Common myeloid progenitor, CD34-positive (primary cell): ENCODE results near the gene AMBP.

Experiments
- CTCF ChIA-PET: fragments of 350-600 bp; sonication (Branson Sonifier 250); formaldehyde crosslinking; loops from one replicate; lab custom pipeline; 2021; ENCODE audit warnings: antibody characterized with exemption; lab: Charles Lee
- POLR2A ChIA-PET: fragments of 350-600 bp; sonication (Branson Sonifier 250); formaldehyde crosslinking; loops from one replicate; lab custom pipeline; 2021; ENCODE audit warnings: antibody characterized with exemption; lab: Charles Lee
- DNase-seq, 3 donors: peaks; one replicate each; pipeline versions ENCODE4 v3.0.0 to v3.0.0-alpha.2; 2013
- H3K27ac ChIP-seq, 2 experiments: 1 replicate in 1 of 2; 2 replicates in 1 of 2; pipeline ENCODE4 v1.7.0; 2013; ENCODE audit warnings: inconsistent platforms in 2 of 2, low read length in 2 of 2, mild to moderate bottlenecking in 2 of 2, low read depth in 1 of 2, moderate library complexity in 1 of 2; ENCODE audit not compliant: severe bottlenecking in 2 of 2, insufficient read depth in 1 of 2, poor library complexity in 1 of 2
- H3K27me3 ChIP-seq, 5 experiments: replicated peaks in 2 of 5; 1 replicate in 3 of 5; 2 replicates in 2 of 5; pipeline versions ENCODE4 v1.6.1 to v1.7.0; 2013; ENCODE audit warnings: low read length in 4 of 5, mild to moderate bottlenecking in 2 of 5, moderate library complexity in 2 of 5, inconsistent platforms in 1 of 5; ENCODE audit not compliant: insufficient read depth in 5 of 5, control insufficient read depth in 4 of 5
- H3K36me3 ChIP-seq, 4 experiments: 1 replicate in 2 of 4; 2 replicates in 2 of 4; pipeline versions ENCODE4 v1.6.1 to v1.7.0; 2013; ENCODE audit warnings: low read length in 3 of 4, control low read depth in 1 of 4, mild to moderate bottlenecking in 1 of 4; ENCODE audit not compliant: control insufficient read depth in 4 of 4, insufficient read depth in 4 of 4
- H3K4me1 ChIP-seq, 4 experiments: 1 replicate in 3 of 4; 2 replicates in 1 of 4; pipeline versions ENCODE4 v1.6.1 to v1.7.1; 2013; ENCODE audit warnings: low read length in 3 of 4, mild to moderate bottlenecking in 3 of 4, control low read depth in 1 of 4, inconsistent platforms in 1 of 4, moderate library complexity in 1 of 4; ENCODE audit not compliant: control insufficient read depth in 4 of 4, insufficient read depth in 4 of 4; ENCODE audit errors: control extremely low read depth in 1 of 4
- H3K4me3 ChIP-seq, 7 experiments: 1 replicate in 4 of 7; 2 replicates in 3 of 7; pipeline versions ENCODE4 v1.5.1 to v1.7.0; 2013; ENCODE audit warnings: mild to moderate bottlenecking in 7 of 7, low read length in 6 of 7, moderate library complexity in 6 of 7, inconsistent platforms in 2 of 7, low read depth in 2 of 7, control low read depth in 1 of 7; ENCODE audit not compliant: insufficient read depth in 4 of 7, control insufficient read depth in 1 of 7; ENCODE audit errors: extremely low read depth in 1 of 7
- H3K9me3 ChIP-seq, 5 experiments: 1 replicate in 4 of 5; 2 replicates in 1 of 5; pipeline versions ENCODE4 v1.6.1 to v1.7.1; 2013; ENCODE audit warnings: low read length in 4 of 5, mild to moderate bottlenecking in 2 of 5, inconsistent platforms in 1 of 5, low read depth in 1 of 5, moderate library complexity in 1 of 5; ENCODE audit not compliant: control insufficient read depth in 4 of 5, insufficient read depth in 2 of 5; ENCODE audit errors: control extremely low read depth in 1 of 5
- WGBS: methylation state at CpG from one replicate; pipeline ENCODE4 v1.1.5; 2013; ENCODE audit not compliant: insufficient coverage; 5-methylcytosine and 5-hydroxymethylcytosine counted together

AMBP gene

GRCh38 chr9:114016629-114017423, 61.3 kb downstream of the AMBP start:
- Histone ChIP-seq H3K27me3 (no peaks in the 10 kb centered on the region), H3K9me3 (peaks cover 0 to 17% (median 0%) of the 10 kb centered on the region in 5 experiments), H3K4me3 (no peak overlapping the region), H3K27ac (no peak overlapping the region), H3K36me3 (peaks cover 8 to 69% (median 26%) of the 10 kb centered on the region in 4 experiments), H3K4me1 (no peaks in the 10 kb centered on the region)
- 95% methylated on average over 11 of the region's 14 CpGs for WGBS
- no peak for DNase-seq
- CTCF ChIA-PET, result interaction anchor here (0.8 to 1.3 kb wide), 3 partner anchors 17 to 53 kb away, joined by 3 to 4 read pairs (median 4); no protein-coding TSS in a partner anchor
- POLR2A ChIA-PET, result no interaction called here

- no peak for DNase-seq
- 100% methylated on average over 3 of the region's 6 CpGs for WGBS
- H3K27me3 ChIP-seq, result no peaks in the 10 kb centered on the region
- CTCF ChIA-PET, result interaction anchor here (1.3 kb wide), 1 partner anchor 53 kb away, joined by 4 read pairs; no protein-coding TSS in a partner anchor
- no peak overlapping the region for H3K27ac ChIP-seq
- peaks cover 0 to 10% (median 0%) of the 10 kb centered on the region in 5 experiments for H3K9me3 ChIP-seq
- POLR2A ChIA-PET, result no interaction called here
- H3K36me3 ChIP-seq, result peaks cover 8 to 72% (median 29%) of the 10 kb centered on the region in 4 experiments
- H3K4me3 ChIP-seq, result no peak overlapping the region
- H3K4me1 ChIP-seq, result no peaks in the 10 kb centered on the region
Measured at GRCh38 chr9:114016101-114016500, 62.0 kb downstream of the AMBP start.

- no peaks in the 10 kb centered on the region for H3K4me1 ChIP-seq
- peaks cover 0 to 8% (median 0%) of the 10 kb centered on the region in 5 experiments for H3K9me3 ChIP-seq
- no peak overlapping the region for H3K27ac ChIP-seq
- ChIA-PET POLR2A (no interaction called here), CTCF (no interaction called here)
- peaks cover 8 to 73% (median 32%) of the 10 kb centered on the region in 4 experiments for H3K36me3 ChIP-seq
- H3K4me3 ChIP-seq, result no peak overlapping the region
- H3K27me3 ChIP-seq, result no peaks in the 10 kb centered on the region
- no peak for DNase-seq
- WGBS, result 100% methylated on average over 2 of the region's 2 CpGs
Measured at GRCh38 chr9:114015607-114016006, 62.5 kb downstream of the AMBP start.

GRCh38 chr9:114014044-114014443, 64.1 kb downstream of the AMBP start:
- no peak overlapping the region for H3K4me3 ChIP-seq
- H3K9me3 ChIP-seq, result peaks cover 0 to 2% (median 0%) of the 10 kb centered on the region in 5 experiments
- ChIA-PET CTCF (interaction anchor here (1.6 kb wide), 1 partner anchor 19 kb away, joined by 4 read pairs; no protein-coding TSS in a partner anchor), POLR2A (no interaction called here)
- peaks cover 8 to 58% (median 29%) of the 10 kb centered on the region in 4 experiments for H3K36me3 ChIP-seq
- H3K27me3 ChIP-seq, result no peaks in the 10 kb centered on the region
- no peaks in the 10 kb centered on the region for H3K4me1 ChIP-seq
- no peak for DNase-seq
- no peak overlapping the region for H3K27ac ChIP-seq

GRCh38 chr9:114012126-114012525, 66.0 kb downstream of the AMBP start:
- no peaks in the 10 kb centered on the region for H3K27me3 ChIP-seq
- no peaks in the 10 kb centered on the region for H3K4me1 ChIP-seq
- H3K9me3 ChIP-seq, result peaks cover 0 to 2% (median 0%) of the 10 kb centered on the region in 5 experiments
- H3K27ac ChIP-seq, result no peak overlapping the region
- H3K36me3 ChIP-seq, result peaks cover 8 to 58% (median 19%) of the 10 kb centered on the region in 4 experiments
- H3K4me3 ChIP-seq, result no peak overlapping the region
- DNase-seq, result no peak
- 83% methylated on average over 1 of the region's 2 CpGs for whole genome bisulfite sequencing
- CTCF ChIA-PET, result no interaction called here
- POLR2A ChIA-PET, result no interaction called here

GRCh38 chr9:114011313-114011712, 66.8 kb downstream of the AMBP start:
- CTCF ChIA-PET, result interaction anchor here (0.8 to 0.9 kb wide), 2 partner anchors 9 to 49 kb away, joined by 3 read pairs; no protein-coding TSS in a partner anchor

More at GRCh38 chr9:114011313-114011712, 66.8 kb downstream of the AMBP start:
- Histone ChIP-seq H3K27me3 (no peaks in the 10 kb centered on the region), H3K4me1 (no peaks in the 10 kb centered on the region), H3K36me3 (peaks cover 4 to 57% (median 15%) of the 10 kb centered on the region in 4 experiments), H3K27ac (no peak overlapping the region), H3K9me3 (peaks cover 0 to 2% (median 0%) of the 10 kb centered on the region in 5 experiments), H3K4me3 (no peak overlapping the region)
- WGBS, result 95% methylated on average over 7 of the region's 9 CpGs
- POLR2A ChIA-PET, result no interaction called here
- no peak for DNase-seq
